Smooth muscle cell (in vitro differentiated cells): ENCODE measurements around the gene PRDX5. TPM values are rescaled to one million over a fixed set of nuclear protein-coding genes. Genes with fewer than 3 reads are reported as not detected.

Experiments
- DNase-seq: peaks from one replicate; lab custom pipeline; 2025; ENCODE audit not compliant: unreplicated experiment; lab: John Stamatoyannopoulos, UW
- H2AFZ ChIP-seq: fragments of 200-600 bp; sonication (generic); 2 replicates; pipeline ENCODE4 v1.6.0; 2016; ENCODE audit warnings: antibody characterized with exemption, low read depth, mild to moderate bottlenecking
- H3F3A ChIP-seq: fragments of 200-600 bp; sonication (generic); 2 replicates; pipeline ENCODE4 v1.6.0; 2017; ENCODE audit warnings: antibody characterized with exemption, low read depth
- H3K27ac ChIP-seq: fragments of 200-600 bp; sonication (generic); 2 replicates; pipeline ENCODE4 v1.5.1; 2016; ENCODE audit warnings: low read depth, mild to moderate bottlenecking
- H3K27me3 ChIP-seq: fragments of 200-600 bp; sonication (generic); 2 replicates; pipeline ENCODE4 v1.6.1; 2016; ENCODE audit warnings: low read depth, mild to moderate bottlenecking
- H3K36me3 ChIP-seq: fragments of 200-600 bp; sonication (generic); 2 replicates; pipeline ENCODE4 v1.5.1; 2016; ENCODE audit warnings: low read depth
- H3K4me1 ChIP-seq: fragments of 200-600 bp; sonication (generic); 2 replicates; pipeline ENCODE4 v1.5.1; 2016; ENCODE audit warnings: low read depth
- H3K4me2 ChIP-seq: fragments of 200-600 bp; sonication (generic); 2 replicates; pipeline ENCODE4 v1.6.0; 2016; ENCODE audit warnings: mild to moderate bottlenecking
- H3K4me3 ChIP-seq: fragments of 200-600 bp; sonication (generic); 2 replicates; pipeline ENCODE4 v1.5.1; 2016; ENCODE audit warnings: mild to moderate bottlenecking
- H3K79me2 ChIP-seq: fragments of 200-600 bp; sonication (generic); 2 replicates; pipeline ENCODE4 v1.6.0; 2016; ENCODE audit warnings: low read depth, mild to moderate bottlenecking
- H3K9ac ChIP-seq: fragments of 200-600 bp; sonication (generic); 2 replicates; pipeline ENCODE4 v1.6.0; 2016; ENCODE audit warnings: low read depth
- H3K9me3 ChIP-seq: fragments of 200-600 bp; sonication (generic); replicated peaks from 2 replicates; pipeline ENCODE4 v1.5.1; 2016; ENCODE audit warnings: low read depth
- H4K20me1 ChIP-seq: fragments of 200-600 bp; sonication (generic); 2 replicates; pipeline ENCODE4 v1.6.0; 2016; ENCODE audit warnings: low read depth
- CTCF ChIP-seq: fragments of 200-600 bp; sonication (generic); IDR thresholded peaks from 2 replicates; pipeline ENCODE4 v1.5.1; 2017; ENCODE audit warnings: borderline replicate concordance, mild to moderate bottlenecking, antibody characterized with exemption; ENCODE audit not compliant: insufficient read depth, poor library complexity, severe bottlenecking
- WGBS: methylation state at CpG from one replicate; pipeline ENCODE4 v1.1.7; 2016; ENCODE audit warnings: low lambda C conversion rate; 5-methylcytosine and 5-hydroxymethylcytosine counted together
- polyA plus RNA-seq: library from polyadenylated mRNA; unstranded; fragments of >200 nt; fragmentation: Nextera tagmentation; extraction: Ambion mirVana; gene quantifications from 2 replicates; pipeline ENCODE4 v1.2.1, GENCODE V29; 2016
- total RNA-seq: library from RNA; depleted of rRNA; stranded (reverse); fragments of >200 nt; gene quantifications from 2 replicates; pipeline ENCODE4 v1.2.3, GENCODE V29; 2014

Gene PRDX5
- total and polyA plus RNA-seq, 2 experiments from 2014 or later: 169 to 474 TPM

- WGBS: 2% methylated on average over 46 of the region's 46 CpGs
- no peak overlapping the region for H2AFZ ChIP-seq
- H3K9ac ChIP-seq: peak overlapping the region; percentile 55
- peak; percentile 84 for DNase-seq
- H3K4me2 ChIP-seq: peak overlapping the region; percentile 79
- peak overlapping the region; percentile 49 for H3K4me3 ChIP-seq
- H3K79me2 ChIP-seq: peaks cover 27% of the 10 kb centered on the region
- H3K27me3 ChIP-seq: peaks cover 14% of the 10 kb centered on the region
- no peaks in the 10 kb centered on the region for H3K9me3 ChIP-seq
- peaks cover 7% of the 10 kb centered on the region for H4K20me1 ChIP-seq
- peaks cover 15% of the 10 kb centered on the region for H3K4me1 ChIP-seq
- no peaks in the 10 kb centered on the region for H3F3A ChIP-seq
- TF ChIP-seq CTCF: peak; percentile 88
- H3K27ac ChIP-seq: peak overlapping the region; percentile 83
- no peaks in the 10 kb centered on the region for H3K36me3 ChIP-seq
Observed at GRCh38 chr11:64304316-64305072, 13.4 kb upstream of the PRDX5 start.

GRCh38 chr11:64305075-64305690, 12.7 kb upstream of the PRDX5 start, which contains the start of gene ESRRA:
TSS of gene ESRRA (plus strand) at chr11:64305524. CDS start at chr11:64307180, 1,656 bp downstream.
- Histone ChIP-seq H2AFZ (peak within 1 kb of the TSS; percentile 62), H3F3A (no peaks in the 10 kb centered on the region), H3K4me1 (peaks cover 10% of the 10 kb centered on the region), H3K9ac (peak within 1 kb of the TSS; percentile 60), H4K20me1 (peaks cover 7% of the 10 kb centered on the region), H3K36me3 (no peaks in the 10 kb centered on the region), H3K4me3 (peak within 1 kb of the TSS; percentile 82), H3K27ac (peak within 1 kb of the TSS; percentile 83), H3K4me2 (peak within 1 kb of the TSS; percentile 99), H3K27me3 (peaks cover 7% of the 10 kb centered on the region), H3K9me3 (no peaks in the 10 kb centered on the region), H3K79me2 (peaks cover 27% of the 10 kb centered on the region)
- no peak for TF ChIP-seq CTCF
- under 1% methylated on average over 29 of the region's 81 CpGs for WGBS
- DNase-seq: peak; percentile 98

GRCh38 chr11:64305691-64306562, 12.0 kb upstream of the PRDX5 start:
- H2AFZ ChIP-seq: peak overlapping the region; percentile 62
- peaks cover 7% of the 10 kb centered on the region for H4K20me1 ChIP-seq
- H3K36me3 ChIP-seq: no peaks in the 10 kb centered on the region
- peak overlapping the region; percentile 99 for H3K4me2 ChIP-seq
- DNase-seq: no peak
- TF ChIP-seq CTCF: peak; percentile 31
- H3K4me1 ChIP-seq: peaks cover 6% of the 10 kb centered on the region
- H3K79me2 ChIP-seq: peaks cover 30% of the 10 kb centered on the region
- no peaks in the 10 kb centered on the region for H3F3A ChIP-seq
- H3K9ac ChIP-seq: peak overlapping the region; percentile 60
- no peak overlapping the region for H3K27ac ChIP-seq
- peaks cover under 1% of the 10 kb centered on the region for H3K27me3 ChIP-seq
- no peaks in the 10 kb centered on the region for H3K9me3 ChIP-seq
- peak overlapping the region; percentile 82 for H3K4me3 ChIP-seq
- WGBS: 1% methylated on average over 57 of the region's 71 CpGs
